ENCODE results near the gene FKBP2.

FKBP2 gene

DNA sequence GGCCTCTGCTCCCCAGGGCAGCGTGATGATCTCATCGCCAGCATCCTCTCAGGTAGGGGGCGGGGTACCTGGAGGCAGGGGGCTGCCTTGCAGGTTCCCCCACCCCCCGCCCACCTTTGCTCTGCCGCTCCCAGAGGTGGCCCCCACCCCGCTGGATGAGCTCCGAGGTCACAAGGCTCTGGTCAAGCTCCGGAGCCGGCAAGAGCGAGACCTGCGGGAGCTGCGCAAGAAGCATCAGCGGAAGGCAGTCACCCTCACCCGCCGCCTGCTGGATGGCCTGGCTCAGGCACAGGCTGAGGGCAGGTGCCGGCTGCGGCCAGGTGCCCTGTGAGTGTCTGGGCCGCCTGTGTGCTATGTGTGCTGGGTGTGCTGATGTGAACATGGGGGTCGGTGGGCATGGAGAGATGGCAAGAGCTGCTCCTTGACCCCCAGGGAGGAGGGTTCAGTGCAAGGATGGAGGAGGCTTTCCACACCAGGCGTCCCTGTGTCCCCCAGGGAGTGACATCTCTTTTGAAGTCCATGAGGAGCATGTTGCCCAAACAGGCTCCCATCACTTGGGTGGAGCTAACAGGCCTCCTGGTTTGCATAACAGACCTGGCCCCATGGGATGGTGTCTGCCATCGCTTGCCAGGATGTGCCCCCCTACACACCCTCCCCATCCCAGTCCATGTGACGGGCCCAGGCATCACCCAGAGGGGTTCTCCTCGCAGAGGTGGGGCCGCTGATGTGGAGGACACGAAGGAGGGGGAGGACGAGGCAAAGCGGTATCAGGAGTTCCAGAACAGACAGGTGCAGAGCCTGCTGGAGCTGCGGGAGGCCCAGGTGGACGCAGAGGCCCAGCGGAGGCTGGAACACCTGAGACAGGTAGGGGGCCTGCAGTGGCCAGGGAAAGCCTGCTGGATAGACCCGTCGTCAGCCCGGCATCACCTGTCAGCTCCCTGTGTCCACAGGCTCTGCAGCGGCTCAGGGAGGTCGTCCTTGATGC is 24.6 kb downstream of the FKBP2 start:
- DNase-seq: no peak

DNA sequence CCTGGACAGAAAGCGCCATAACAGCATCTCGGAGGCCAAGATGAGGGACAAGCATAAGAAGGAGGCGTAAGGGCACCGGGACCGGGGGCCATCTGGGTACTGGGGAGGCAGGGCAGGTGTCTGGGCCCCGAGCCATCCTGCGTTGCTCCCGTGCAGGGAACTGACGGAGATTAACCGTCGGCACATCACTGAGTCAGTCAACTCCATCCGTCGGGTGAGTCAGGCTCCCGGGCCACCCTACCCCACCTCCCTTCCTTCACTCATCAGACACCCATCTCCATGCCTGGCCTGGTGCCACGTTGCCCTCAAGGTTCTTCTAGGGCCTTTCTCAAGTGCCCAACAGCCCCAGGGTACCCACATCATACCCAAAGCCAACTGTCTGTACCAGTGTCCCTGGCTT is 25.4 kb downstream of the FKBP2 start:
- DNase-seq: no peak

DNA sequence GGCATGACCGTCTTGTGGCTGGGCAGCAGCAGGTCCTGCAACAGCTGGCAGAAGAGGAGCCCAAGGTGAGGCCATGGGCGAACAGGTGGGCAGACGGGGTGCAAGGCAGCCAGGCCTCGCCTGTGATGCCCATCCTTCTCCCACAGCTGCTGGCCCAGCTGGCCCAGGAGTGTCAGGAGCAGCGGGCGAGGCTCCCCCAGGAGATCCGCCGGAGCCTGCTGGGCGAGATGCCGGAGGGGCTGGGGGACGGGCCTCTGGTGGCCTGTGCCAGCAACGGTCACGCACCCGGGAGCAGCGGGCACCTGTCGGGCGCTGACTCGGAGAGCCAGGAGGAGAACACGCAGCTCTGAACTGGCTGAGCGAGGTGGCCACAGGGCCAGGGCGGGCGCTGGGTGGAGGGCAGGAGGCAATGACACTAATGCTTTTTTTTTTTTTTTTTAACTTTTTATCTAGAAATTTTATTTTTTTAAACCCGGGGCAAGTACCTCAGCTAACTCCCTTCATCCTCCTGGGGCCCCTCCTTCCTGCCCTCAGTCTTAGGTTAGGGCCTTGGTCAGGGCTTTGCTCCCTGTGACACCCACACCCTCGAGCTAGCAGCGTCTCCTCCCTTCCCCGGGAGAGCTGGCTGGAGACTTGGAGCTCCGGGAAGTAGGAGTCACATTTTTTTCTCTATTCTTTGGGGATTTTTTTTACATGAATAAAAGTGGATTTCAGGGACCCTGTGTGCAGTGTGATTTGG is 26.5 kb downstream of the FKBP2 start:
- DNase-seq: no peak

DNA sequence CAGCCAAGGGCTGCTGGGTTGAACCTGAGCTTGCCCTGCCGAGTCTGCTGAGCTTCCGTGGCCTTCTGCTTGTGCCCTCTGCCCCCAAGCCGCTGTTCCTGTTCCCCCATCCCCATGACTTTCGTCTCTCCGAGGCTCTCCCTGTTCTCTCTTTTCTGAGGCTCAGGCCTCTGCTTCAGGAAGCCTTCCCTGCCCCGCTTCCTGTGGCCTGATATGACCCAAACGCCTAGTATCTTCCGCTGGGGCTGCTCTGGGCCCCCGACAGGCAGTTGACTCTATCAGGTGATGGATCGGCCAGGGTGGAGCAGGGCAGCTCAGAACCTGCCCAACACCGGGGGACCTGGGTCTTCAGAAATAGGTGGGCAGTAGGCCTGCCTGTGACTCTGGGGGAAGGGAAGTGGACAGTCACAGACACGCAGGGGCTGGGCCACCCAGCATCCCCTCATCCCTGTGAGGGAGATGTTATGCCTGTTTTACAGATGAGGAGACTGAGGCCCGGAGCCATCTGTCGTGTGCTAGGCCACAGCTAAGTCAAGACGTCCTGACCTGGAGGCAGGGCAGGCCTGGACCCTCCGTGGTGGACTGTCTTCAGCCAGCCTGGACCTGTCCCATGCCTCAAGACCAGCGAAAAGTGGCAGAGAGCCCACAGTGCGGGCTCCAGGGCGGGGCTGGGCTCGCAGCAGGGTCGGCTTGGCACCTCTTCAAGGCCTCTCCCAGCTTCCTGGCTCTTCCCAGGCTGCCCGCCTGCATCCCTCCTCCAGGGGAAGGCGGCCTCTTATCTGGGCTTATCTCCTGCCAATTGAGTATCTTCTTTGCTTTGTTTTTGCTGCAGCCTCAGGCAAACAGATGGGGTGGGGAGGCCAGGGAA is 27.4 kb downstream of the FKBP2 start:
- no peak for DNase-seq

DNA sequence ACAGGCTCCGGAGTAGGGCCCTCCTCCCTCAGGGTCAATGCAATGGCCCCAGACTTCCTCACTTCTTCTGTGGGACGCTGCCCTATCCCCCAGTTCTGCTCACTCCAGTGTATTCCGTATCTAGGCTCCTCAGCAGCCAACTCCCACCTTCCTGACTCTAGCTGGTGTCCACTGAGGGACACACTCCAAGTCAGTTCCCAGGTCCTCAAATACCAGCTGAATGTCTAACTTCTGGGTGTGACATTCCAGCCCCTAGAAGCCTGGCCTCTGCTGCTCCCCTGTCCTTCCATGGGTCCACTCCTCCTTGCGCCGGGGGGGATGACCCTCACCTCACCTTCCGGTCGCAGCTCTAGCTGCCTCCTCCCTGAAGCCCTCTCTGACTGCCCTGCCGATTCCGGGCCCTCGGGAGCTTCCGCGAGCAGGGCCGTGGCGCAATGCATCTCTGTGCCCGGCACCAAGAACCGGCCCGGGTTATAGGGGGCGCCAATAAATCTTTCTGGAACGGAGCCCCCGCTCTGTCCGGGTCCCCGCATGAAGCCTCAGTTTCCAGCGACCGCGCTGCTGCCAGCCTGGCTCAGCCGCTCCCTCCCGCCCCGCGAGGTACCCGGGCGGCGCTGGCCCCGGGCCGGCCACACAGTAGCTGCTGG is 28.1 kb downstream of the FKBP2 start:
- peak; percentile 84 for DNase-seq

DNA sequence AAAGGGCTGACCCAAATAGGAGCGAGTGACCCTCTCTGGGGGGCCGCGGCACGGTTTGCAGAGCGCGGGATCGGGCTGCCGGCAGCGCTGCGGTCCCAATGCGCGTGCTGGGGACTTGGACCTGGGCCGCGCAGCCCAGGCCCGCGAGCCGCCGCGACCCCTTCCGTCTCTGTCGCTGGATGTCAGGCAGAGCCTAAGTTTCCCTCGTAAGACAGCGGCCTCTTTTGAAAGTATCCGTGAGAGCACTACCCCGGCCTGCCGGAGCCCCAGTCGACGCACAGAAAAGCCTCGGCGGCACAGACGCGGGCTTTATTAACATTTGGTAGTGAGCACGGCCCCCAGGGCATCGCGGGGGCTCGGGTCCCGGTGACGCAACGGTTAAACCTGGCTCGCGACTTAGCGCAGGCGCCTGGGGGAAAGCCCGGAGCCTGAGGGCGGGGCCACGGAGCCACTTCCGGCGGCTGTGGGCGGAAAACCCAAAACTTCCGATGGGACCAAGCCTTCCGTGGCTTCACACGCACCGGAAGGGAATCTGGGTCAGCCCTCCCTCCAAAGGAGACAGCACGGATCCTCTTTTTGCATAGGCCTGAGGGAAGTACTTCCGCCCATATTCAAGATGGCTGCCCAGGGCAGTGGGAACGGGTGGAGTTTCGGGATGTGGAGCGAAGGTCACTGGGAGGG is 28.8 kb downstream of the FKBP2 start:
- peak; percentile 100 for DNase-seq

DNA sequence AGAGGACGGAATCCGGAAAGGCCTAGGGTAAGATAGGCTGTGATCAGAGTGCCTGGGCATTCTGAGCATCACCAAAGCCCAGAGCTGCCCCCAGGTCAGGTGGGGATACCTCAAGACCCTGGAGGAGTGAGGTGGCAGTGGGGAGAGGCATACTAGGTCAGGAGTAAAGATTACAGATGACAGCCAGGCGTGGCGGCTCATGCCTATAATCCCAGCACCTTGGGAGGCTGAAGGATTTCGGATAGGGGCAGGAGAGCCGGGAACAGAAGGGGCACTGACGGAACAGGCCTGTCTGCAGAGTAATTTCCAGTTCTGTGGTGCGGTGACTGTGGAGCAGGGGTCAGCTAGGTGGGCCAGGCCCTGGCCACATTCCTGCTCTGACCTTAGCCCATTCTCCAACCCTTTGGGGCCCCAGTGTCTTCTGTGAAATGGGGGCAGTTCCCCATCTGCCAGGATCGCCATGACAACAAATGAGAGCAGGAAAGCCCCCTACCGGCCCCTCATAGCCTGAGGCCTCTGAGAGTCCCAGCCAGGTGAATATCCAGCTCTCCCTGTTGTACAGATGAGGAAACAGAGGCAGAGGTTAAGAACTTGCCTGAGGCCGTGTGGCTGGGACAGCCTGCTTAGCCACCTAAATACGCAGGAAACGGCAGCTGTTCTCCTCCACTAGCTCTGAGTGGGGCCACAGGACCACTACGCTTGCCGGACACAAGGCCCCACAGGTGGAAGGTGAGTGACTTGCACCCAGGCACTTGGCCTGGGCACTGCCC is 34.3 kb downstream of the FKBP2 start:
- no peak for DNase-seq

DNA sequence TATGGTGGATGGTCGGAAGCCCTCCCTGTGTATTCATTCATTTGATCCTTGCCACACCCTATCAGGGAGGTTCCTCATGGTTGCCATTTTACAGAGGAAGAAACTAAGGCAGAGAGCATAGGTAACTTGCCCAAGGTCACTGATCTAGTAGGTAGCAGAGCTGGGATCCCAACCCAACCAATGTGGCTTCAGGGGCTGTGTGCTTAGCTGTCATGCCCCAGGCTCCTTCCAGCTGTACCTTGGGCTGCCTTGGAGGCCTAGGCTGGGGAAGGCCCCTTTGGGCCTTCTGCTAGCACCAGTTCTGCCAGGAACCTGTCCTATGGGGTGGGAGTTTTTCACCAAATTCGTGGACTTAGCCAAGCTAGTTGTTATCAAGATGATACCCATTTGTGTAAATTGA is 34.9 kb downstream of the FKBP2 start:
- DNase-seq: no peak

DNA sequence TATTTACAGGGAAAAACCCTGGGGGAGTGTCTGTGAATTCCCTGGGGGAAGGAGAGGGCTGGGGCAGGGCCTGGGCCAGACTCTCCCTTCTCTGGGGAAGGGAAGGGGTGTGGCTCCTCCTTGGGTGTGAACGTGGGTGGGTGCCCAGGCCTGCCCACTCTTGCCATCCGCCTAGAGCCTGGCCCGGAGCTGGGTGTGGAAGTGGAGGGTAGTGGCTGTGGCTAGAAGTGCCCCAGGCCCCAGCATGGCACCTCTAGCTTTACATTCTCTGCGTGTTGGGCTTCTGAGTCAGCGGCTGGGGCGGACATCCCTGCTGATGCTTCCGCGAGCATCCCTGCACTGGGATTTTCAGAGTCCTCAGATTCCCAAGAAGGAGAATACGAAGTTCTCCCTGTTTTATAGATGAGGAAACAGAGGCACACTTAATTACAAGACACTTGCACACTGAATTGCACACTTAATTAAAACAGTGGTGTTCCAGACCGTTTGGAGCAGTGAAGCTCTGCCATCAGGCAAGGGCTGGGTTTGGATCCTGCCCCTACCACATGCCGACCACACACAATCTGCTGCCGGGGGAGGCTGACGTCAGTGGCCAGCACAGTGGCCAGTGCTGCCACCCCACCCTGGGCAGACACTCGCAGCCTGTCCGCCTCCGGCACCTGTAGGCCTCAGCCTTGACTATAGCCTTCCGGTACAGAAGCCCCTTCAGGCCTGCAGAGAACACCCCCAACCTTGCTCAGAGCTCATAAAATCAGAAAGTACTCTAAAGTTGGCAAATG is 35.9 kb downstream of the FKBP2 start:
- no peak for DNase-seq

DNA sequence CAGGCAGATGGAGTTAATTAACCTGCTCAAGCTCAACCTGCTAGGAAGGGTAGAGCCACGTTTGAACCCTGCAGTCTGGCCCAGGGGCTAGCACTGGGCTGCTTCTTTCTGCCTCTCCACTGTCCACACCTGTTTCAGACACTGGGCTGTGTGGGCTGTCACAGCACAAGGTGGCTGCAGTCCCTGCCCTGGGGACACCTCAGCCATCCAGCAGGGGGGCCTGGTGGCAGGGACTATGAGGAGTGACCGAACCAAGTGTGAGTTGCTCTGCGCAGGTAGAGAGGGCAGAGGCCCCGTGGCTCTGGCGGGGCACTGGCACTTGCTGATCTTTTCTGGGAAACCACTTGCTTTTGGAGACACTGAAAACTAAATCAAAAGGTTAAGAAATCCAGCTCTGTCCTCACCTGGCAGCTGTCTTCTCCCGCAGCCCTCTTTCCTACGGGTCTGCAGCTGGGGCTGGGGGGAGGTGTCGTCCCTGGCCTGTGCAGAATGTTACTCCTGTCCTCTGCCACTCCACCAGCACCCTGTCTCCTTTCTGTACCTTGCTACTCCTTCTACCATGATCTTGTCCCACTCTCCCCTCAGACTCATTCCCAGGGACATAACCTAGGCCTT is 37.8 kb downstream of the FKBP2 start:
- DNase-seq: no peak

DNA sequence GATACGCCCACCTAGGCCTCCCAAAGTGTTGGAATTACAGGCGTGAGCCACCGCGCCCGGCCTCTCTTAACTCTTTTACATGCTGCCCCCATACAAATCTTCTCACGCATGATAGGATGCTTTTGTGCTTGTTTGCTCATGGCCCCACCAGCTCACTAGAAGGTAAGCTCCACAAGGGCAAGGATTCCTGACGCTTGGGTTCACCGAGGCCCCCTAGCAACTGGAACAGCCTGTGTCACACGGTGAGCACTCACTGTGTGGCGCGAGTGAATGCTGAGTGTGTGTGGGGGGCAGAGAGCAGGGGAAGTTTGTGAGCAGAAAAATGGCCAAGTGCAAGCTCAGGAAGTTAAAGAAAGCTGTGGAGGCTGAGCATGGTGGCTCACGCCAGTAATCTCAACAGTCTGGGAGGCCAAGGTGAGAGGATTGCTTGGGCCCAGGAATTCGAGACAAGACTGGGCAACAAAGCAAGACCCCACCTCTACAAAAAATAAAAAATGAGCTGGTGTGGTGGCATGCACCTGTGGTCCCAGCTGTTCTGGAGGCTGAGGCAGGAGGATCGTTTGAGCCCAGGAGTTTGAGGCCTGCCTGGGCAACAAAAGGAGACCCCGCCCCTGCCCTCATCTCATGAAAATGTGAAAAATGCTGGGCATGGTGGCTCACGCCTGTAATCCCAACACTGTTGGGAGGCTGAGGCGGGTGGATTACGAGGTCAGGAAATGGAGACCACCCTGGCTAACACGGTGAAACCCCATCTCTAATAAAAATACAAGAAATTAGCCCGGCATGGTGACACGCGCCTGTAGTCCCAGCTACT is 41.3 kb downstream of the FKBP2 start:
- no peak for DNase-seq

DNA sequence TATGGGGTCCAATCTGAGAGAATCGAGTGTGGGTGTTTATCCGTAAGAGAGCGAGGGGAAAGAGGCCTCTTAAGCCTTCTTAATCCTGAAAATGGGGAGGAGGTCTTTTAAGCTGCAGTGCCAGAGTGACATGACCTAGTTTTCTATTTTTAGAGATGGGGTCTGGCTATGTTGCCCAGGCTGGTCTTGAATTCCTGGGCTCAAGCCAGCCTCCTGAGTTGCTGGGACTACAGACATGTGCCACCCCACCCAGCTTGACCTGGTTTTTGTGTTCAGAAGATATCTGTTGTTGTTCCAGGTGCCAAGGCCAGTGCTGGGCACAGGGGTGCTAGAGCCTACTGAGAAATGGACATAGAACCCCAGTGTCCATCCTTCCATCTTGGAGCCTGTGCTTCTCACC is 42.2 kb downstream of the FKBP2 start:
- DNase-seq: no peak

DNA sequence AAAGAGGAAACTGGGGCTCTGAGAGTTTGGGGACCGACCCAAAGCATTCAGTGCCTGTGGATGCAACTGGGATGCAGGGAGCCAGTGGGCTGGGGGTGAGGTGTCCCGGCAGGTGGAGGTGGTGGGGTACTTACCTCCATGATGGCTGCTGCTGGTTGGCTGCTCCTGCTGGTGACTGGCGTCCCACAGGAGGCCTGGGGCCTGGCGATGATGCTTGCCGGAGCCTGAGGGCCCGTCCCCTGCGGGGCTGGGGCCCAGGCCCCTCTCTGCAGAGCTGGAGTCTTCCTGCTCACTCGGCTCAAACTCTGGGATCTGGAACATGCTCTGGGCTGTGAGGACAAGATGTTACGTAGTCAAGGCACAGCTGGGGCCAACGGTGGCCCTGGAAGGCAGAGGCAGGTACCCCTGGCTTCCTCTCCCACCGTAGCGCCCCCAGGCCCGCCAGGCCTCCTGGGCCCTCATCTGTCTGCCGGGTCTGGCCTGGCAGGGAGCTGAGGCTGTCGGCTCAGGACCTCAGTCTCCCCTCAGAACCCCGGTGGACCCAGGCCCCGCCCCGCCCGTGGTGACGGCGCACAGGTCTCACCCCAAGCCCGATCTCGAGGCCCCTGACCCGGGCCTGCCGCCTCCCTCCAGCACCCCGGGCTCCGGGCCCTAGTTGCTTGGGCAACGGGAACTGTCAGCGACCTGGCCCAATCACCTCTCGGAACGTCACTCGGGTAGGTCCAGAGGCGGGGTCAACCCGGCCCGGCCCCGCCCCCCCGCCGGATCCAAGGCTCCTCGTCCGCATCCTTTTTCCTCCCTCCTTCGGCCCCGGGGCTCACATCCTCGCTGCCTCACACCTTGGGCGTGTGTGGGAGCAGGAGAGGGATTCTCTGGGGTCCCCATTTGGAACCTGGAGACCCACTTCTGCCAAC is 43.4 kb downstream of the FKBP2 start, which contains the start of gene BAD:
TSS of gene BAD (minus strand) at position 618 of the 914 bp plus-strand sequence. CDS start at position 321, 297 bp downstream.
- DNase-seq: peak; percentile 97

DNA sequence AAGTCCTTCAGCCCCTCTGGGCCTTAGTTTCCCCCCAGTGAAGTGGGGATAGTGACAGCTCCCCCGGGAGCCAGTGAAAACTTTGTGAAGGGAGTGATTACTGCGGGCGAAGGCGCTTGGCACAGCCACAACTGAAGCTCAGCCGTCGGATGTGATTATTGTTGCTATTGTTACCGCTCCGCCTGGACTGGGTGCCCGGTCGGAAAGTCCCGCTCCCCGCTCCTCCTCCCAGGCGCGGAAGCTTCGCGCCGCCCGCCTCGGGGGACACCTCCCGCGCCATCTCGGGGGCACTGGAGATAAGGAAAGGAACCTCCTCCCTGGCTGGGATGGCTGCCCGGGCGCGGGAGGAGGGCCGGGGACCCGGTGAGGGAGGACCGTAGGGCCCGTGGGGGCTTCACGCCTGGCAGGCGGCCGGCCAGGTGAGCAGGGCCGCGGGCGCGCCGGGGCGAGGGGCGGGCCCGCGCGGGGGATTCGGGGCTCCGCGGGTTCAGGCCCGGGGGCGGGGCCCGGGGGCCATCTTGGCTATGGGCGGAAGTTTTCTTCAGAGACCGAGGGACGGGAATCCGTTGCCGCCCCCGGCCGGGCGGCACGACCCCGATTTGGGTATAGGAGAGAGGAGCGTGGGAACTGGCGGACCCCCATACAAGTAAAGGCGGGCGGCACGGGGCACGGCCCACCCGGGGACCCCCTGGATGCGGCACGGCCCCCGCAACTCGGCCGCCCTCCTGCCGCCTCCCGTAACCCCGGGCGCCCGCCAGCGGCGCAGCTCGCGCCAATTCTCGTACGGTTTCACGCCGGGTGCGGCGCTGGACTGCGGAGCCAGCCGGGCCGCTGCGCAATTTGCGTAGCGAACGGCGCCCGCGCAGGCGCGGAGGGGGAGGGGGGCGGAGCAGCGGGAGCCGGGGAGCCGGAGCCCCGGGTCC is 44.3 kb downstream of the FKBP2 start, which contains the start of gene GPR137:
TSS of gene GPR137 (plus strand) at position 887 of the 923 bp plus-strand sequence. CDS start 677 bp downstream, outside the sequence.
- DNase-seq: peak; percentile 97

DNA sequence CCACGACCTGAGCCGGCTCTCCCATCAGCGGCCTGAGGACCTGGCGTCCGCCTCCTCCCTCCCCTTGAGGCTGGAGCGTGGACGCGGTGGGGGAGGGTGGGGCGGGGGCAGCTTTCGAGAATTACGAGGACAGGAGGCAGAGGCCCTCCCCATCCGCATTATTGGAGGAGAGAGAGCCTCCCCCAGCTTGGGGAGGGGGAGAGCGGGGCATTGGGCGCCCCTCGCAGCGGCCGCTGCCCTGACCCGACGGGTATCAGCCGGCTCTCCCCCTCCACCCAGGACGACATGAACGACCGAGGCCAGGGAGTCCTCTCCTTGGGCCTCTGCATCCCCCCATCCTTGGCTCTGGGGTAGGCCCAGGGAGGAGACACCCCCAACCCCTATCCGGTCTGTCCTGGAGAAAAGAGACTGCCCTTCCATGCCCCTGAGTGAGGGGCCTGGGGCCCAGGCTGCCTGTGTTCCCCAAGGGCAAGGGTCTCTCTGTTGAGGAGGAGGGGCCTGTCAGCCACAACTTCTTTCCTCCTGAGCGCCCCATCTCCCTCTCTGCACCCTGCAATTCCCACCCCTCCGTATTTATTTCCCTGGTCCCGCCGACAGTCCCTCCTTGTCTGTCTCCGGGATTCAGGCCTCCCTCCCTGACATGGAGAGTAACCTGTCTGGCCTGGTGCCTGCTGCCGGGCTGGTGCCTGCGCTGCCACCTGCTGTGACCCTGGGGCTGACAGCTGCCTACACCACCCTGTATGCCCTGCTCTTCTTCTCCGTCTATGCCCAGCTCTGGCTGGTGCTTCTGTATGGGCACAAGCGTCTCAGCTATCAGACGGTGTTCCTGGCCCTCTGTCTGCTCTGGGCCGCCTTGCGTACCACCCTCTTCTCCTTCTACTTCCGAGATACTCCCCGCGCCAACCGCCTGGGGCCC is 45.2 kb downstream of the FKBP2 start:
- peak; percentile 73 for DNase-seq

All from activated effector memory CD4-positive, alpha-beta T cell treated with anti-CD3 and anti-CD28 coated beads, Interleukin-2, amount 50 U/mL, for 16 hours (primary cell).